Measurements from ENCODE around the gene MYO7A. TPM values are rescaled to one million over a fixed set of nuclear protein-coding genes. Genes with fewer than 3 reads are reported as not detected.

MYO7A gene
- total and polyA plus RNA-seq, 2 of the 4 experiments (the other 2 are of a cell fraction): 0.02 TPM; not detected in 1

DNA sequence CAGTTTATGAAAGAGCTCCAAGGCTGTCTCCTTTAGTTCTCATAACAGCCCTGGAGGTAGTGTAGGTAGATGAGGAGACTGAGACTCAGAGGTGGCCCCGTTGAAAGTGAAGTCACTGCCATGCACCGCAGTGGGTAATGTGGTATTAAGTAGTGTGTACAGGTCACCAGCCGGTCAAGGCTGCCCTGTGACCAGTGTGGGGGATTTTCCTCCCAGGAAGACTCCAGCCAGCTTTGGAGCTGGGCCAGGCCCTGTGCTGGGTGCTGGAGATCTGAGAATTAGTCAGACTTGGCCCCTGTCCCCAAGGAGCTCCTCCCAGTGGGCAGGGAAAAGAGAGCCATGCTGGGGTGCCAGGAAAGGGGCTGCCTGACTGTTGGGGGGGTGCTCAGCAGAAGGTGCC lies 20.1 kb upstream of the MYO7A start:
- H3K27me3 ChIP-seq (ENCODE audit: control insufficient read depth, insufficient read depth, low read length): no peaks in the 10 kb centered on the region
- peak overlapping the region; percentile 41; the same call in 1 of the 2 replicates for H2BK20ac ChIP-seq (ENCODE audit: low read depth, low read length)
- H3K14ac ChIP-seq (replicated peaks; ENCODE audit: low read depth, low read length): peak overlapping the region; percentile 59; the same call in 1 of the 2 replicates
- peaks cover 12% of the 10 kb centered on the region for H3K9me1 ChIP-seq (ENCODE audit: insufficient read depth, low read length)
- peak overlapping the region; percentile 67 for H2AFZ ChIP-seq (replicated peaks; ENCODE audit: low read length, poor library complexity)
- in situ Hi-C loops (cut with MboI; ENCODE audit: low sequenced_read_pairs) (no loop called here), intact Hi-C loops (cut with micrococcal nuclease) (no loop called here), dilution Hi-C loops (cut with HindIII; ENCODE audit: low sequenced_read_pairs, unreplicated experiment) (no loop called here)
- no peak overlapping the region for H2BK5ac ChIP-seq (ENCODE audit: low read depth, low read length, poor library complexity, severe bottlenecking)
- no peak overlapping the region for H4K5ac ChIP-seq (ENCODE audit: low read depth, low read length)
- no peak overlapping the region; the same call in 2 of the 3 replicates for H2BK15ac ChIP-seq (ENCODE audit: low read depth, low read length)
- no peak overlapping the region for H3K23ac ChIP-seq (ENCODE audit: low read depth, low read length)
- 7% methylated on average over 3 of the region's 3 CpGs; no CpG with 5 or more reads in 1 of the 2 experiments for WGBS, 2 experiments (ENCODE audit: extremely low coverage in 2 of 2, insufficient read length in 1 of 2)
- no peak overlapping the region for H3K4me3 ChIP-seq (ENCODE audit: insufficient read depth, low read depth, low read length)
- peaks cover 2% of the 10 kb centered on the region; the same call in 1 of the 2 replicates for H3K36me3 ChIP-seq (ENCODE audit: control insufficient read depth, insufficient read depth, low read length)
- peak overlapping the region; percentile 73; the same call in 1 of the 2 replicates for H2AK5ac ChIP-seq (ENCODE audit: low read depth, low read length)
- peaks cover 5% of the 10 kb centered on the region; the same call in 1 of the 2 replicates for H4K20me1 ChIP-seq (ENCODE audit: insufficient read depth, low read length)
- DNase-seq (peak; percentile 95), ATAC-seq (ENCODE audit: low read depth) (peak; percentile 69)
- H3K4me2 ChIP-seq (ENCODE audit: low read depth, low read length): peak overlapping the region; percentile 6
- peak overlapping the region; percentile 73 for H2AK9ac ChIP-seq (replicated peaks; ENCODE audit: low read depth, low read length, poor library complexity)
- no peaks in the 10 kb centered on the region for H3K9me3 ChIP-seq (ENCODE audit: control insufficient read depth, insufficient read depth, low read length)
- no TSS peak for BruUV-seq (replicated peaks)
- peak overlapping the region; percentile 64 for H3K4ac ChIP-seq (ENCODE audit: low read depth, low read length)
- H3K18ac ChIP-seq (ENCODE audit: low read depth, low read length): no peak overlapping the region
- ChIA-PET CTCF (interaction anchor here (1.0 kb wide), 1 partner anchor 19 kb away, joined by 4 read pairs; the partner anchor contains the start of gene MYO7A), POLR2A (ENCODE audit: unreplicated experiment) (interaction anchor here (0.6 kb wide), 1 partner anchor 251 kb away, joined by 5 read pairs; no protein-coding TSS in a partner anchor)
- 0 out of 2 replicates have a peak overlapping the region, but pooled peaks have one; percentile 1 for H2BK120ac ChIP-seq (ENCODE audit: low read depth, low read length)
- H4K91ac ChIP-seq (ENCODE audit: insufficient read depth, low read depth, low read length): no peak overlapping the region; the same call in 1 of the 2 replicates
- peaks cover 21% of the 10 kb centered on the region for H3K4me1 ChIP-seq (ENCODE audit: control insufficient read depth, insufficient read depth, low read length)
- H3K27ac ChIP-seq (ENCODE audit: insufficient read depth, low read length): no peak overlapping the region
- H3K56ac ChIP-seq (ENCODE audit: extremely low read depth, insufficient read depth, low read length): no peak overlapping the region
- H3K9ac ChIP-seq (ENCODE audit: low read depth, low read length): no peak overlapping the region
- peak overlapping the region in 1 of 2 experiments; percentile 45; a peak in 2 of 4 replicates for H4K8ac ChIP-seq (ENCODE audit: low read depth in 2 of 2, low read length in 2 of 2)
- H3K79me1 ChIP-seq (ENCODE audit: low read depth in 1 of 2, low read length in 2 of 2): peaks cover 0 to 15% of the 10 kb centered on the region in 2 experiments; a peak in 1 of 4 replicates
- TF ChIP-seq RCOR1 (IDR thresholded peaks at IDR 0.05; ENCODE audit: insufficient replicate concordance, low read length): no peak
- no peak for TF ChIP-seq FOS (IDR thresholded peaks at IDR 0.05; ENCODE audit: low read depth, low read length)
- peak; percentile 40; the same call in 1 of the 2 replicates for TF ChIP-seq MAZ (IDR thresholded peaks at IDR 0.05; ENCODE audit: borderline replicate concordance, low read depth, low read length)
- TF ChIP-seq NFE2L2 (IDR thresholded peaks at IDR 0.05; ENCODE audit: low read depth, low read length): no peak
- TF ChIP-seq RAD21 (IDR thresholded peaks at IDR 0.05; ENCODE audit: low read length): no peak
- TF ChIP-seq SMC3 (IDR thresholded peaks at IDR 0.05; ENCODE audit: low read depth, low read length): no peak
- no peak for TF ChIP-seq MXI1 (IDR thresholded peaks at IDR 0.05; ENCODE audit: borderline replicate concordance, low read depth, low read length)
- TF ChIP-seq USF2 (IDR thresholded peaks at IDR 0.05; ENCODE audit: low read depth, low read length): 0 out of 2 replicates have a peak, but pooled peaks have one; percentile 33
- no peak for TF ChIP-seq CHD1 (IDR thresholded peaks at IDR 0.05; ENCODE audit: low read depth, low read length)
- no peak for TF ChIP-seq MAFK (IDR thresholded peaks at IDR 0.05; ENCODE audit: low read depth, low read length)
- peak; percentile 58; the same call in 1 of the 2 replicates for TF ChIP-seq BHLHE40 (IDR thresholded peaks at IDR 0.05; ENCODE audit: low read depth, low read length)
- TF ChIP-seq CEBPB (IDR thresholded peaks at IDR 0.05; ENCODE audit: low read depth, low read length): no peak
- TF ChIP-seq RFX5 (IDR thresholded peaks at IDR 0.05; ENCODE audit: low read depth, low read length): no peak
- TF ChIP-seq, protein P1, sequence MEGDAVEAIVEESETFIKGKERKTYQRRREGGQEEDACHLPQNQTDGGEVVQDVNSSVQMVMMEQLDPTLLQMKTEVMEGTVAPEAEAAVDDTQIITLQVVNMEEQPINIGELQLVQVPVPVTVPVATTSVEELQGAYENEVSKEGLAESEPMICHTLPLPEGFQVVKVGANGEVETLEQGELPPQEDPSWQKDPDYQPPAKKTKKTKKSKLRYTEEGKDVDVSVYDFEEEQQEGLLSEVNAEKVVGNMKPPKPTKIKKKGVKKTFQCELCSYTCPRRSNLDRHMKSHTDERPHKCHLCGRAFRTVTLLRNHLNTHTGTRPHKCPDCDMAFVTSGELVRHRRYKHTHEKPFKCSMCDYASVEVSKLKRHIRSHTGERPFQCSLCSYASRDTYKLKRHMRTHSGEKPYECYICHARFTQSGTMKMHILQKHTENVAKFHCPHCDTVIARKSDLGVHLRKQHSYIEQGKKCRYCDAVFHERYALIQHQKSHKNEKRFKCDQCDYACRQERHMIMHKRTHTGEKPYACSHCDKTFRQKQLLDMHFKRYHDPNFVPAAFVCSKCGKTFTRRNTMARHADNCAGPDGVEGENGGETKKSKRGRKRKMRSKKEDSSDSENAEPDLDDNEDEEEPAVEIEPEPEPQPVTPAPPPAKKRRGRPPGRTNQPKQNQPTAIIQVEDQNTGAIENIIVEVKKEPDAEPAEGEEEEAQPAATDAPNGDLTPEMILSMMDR (conservative IDR thresholded peaks at IDR 0.05; ENCODE audit: low read depth, low read length): no peak
- no peak for TF ChIP-seq POLR2A (IDR thresholded peaks at IDR 0.05; ENCODE audit: low read depth, low read length)
